ENCODE data around the gene ICAM3. TPM values are rescaled to one million over a fixed set of nuclear protein-coding genes. Genes with fewer than 3 reads are reported as not detected.

ICAM3 gene
- polyA plus RNA-seq, 6 donors from 2014 or later = 156 to 235 (median 200) TPM

GRCh38 chr19:10321874-10322835, 17.3 kb downstream of the ICAM3 start:
- H3K36me3 Mint-ChIP-seq = peaks cover 4 to 17% of the 10 kb centered on the region in 2 donors
- peak overlapping the region in 3 of 6 donors; percentile 17 to 89 (median 59) for H3K27ac Mint-ChIP-seq
- H3K4me1 Mint-ChIP-seq = peaks cover 0 to 9% (median 9%) of the 10 kb centered on the region in 3 donors
- H3K4me3 Mint-ChIP-seq = peak overlapping the region in 1 of 8 donors; percentile 9
- DNase-seq = no peak
- no peaks in the 10 kb centered on the region for H3K9me3 Mint-ChIP-seq
- ATAC-seq (ENCODE audit: low read depth in 2 of 2) = no peak
- H3K27me3 Mint-ChIP-seq = no peaks in the 10 kb centered on the region

GRCh38 chr19:10321417-10321797, 18.0 kb downstream of the ICAM3 start:
- no peak for DNase-seq
- H3K4me1 Mint-ChIP-seq = peaks cover 5 to 13% (median 9%) of the 10 kb centered on the region in 3 donors
- no peaks in the 10 kb centered on the region for H3K27me3 Mint-ChIP-seq
- peak overlapping the region in 1 of 8 donors; percentile 9 for H3K4me3 Mint-ChIP-seq
- H3K27ac Mint-ChIP-seq = no peak overlapping the region
- peaks cover 4 to 17% of the 10 kb centered on the region in 2 donors for H3K36me3 Mint-ChIP-seq
- no peaks in the 10 kb centered on the region for H3K9me3 Mint-ChIP-seq
- ATAC-seq (ENCODE audit: low read depth in 2 of 2) = no peak

DNA sequence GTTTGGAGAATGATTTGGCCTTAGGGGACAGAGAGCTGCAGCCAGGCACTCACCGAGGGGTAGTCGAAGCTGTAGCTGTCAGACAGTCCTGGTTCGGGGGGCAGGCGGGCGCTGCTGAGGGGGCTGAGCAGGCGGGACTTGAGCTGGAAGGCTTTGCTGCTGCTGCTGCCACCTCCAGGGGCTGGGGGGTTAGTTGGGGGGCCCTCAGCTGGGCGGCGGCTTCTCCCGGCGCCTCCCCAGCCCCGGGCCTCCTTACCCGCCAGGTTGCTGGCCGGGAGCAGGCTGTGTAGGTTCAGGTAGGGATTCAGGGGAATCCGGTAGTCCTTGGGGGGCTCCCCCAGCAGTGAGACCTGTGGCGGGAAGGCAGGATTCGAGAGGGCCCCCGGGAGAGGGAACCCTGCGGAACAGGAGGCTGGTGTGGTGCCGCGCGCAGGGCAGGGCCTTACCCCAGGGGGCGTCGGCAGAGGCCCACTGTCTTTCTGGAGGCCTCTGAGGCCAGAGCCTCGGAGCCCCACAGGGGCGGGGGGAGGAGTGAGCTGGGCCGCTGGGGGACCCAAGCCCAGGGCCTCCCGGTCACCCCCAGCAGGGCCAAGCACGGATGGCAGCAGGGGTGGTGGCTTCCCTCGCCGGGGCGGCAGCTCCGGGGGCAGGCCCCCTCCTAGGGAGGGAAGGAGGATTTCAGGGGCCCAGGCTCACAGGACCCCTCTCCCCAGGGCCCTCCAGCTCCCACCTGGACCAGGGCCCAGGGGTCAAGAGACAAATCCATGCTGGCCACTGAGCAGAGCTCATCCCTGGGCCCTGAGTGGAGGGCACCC, 18.6 kb downstream of the ICAM3 start:
- no peak for ATAC-seq (ENCODE audit: low read depth in 2 of 2)
- DNase-seq = no peak
- Mint-ChIP-seq H3K4me3 (no peak overlapping the region), H3K27ac (no peak overlapping the region), H3K9me3 (no peaks in the 10 kb centered on the region), H3K4me1 (peaks cover 11 to 19% (median 12%) of the 10 kb centered on the region in 3 donors), H3K27me3 (no peaks in the 10 kb centered on the region), H3K36me3 (peaks cover 4 to 17% of the 10 kb centered on the region in 2 donors)

DNA sequence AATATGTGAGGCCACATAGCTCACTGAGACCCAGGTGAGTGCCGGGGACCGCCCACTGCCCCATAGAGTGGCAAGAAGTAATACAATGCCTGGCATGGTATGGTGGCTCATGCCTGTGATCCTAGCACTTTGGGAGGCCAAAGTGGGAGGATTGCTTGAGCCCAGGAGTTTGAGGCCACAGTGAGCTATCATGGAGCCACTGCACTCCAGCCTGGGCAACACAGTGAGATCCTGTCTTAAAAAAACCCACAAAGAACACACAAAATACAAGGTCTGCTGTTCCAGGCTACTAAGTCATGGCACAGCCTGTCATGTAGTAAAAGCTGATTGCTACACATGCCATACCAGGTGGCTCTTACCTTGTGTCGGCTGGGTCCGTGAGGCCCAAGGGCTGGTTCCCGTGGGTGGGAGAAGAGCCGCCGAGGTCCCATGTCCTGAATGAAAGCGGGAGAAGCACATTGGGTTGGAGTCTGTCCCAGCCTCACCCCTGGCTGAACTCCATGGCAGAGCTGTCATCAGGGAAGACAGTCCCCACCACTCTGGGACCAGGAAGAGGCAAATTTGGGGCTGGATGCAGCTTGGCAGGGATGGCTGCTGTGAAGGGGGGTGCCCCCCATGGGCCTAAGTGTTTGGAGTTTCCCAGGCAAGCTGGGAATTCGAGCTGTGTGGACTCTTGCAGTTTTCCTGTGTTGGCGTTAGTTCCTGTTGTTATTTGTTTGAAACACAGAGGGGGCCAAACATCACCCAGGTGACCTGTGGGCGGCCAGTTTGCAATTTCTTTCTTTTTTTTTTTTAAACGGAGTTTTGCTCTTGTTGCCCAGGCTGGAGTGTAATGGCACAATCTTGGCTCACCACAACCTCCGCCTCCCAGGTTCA, 20.4 kb downstream of the ICAM3 start:
- Mint-ChIP-seq H3K27me3 (no peaks in the 10 kb centered on the region), H3K27ac (peak overlapping the region in 2 of 6 donors; percentile 34 to 39), H3K36me3 (peaks cover 4 to 17% of the 10 kb centered on the region in 2 donors), H3K4me3 (no peak overlapping the region), H3K4me1 (peaks cover 22 to 34% (median 24%) of the 10 kb centered on the region in 3 donors), H3K9me3 (no peaks in the 10 kb centered on the region)
- DNase-seq = no peak
- no peak for ATAC-seq (ENCODE audit: low read depth in 2 of 2)

GRCh38 chr19:10317857-10318462, 21.5 kb downstream of the ICAM3 start:
- Mint-ChIP-seq H3K27me3 (no peaks in the 10 kb centered on the region), H3K4me1 (peaks cover 22 to 27% (median 24%) of the 10 kb centered on the region in 3 donors), H3K4me3 (peak overlapping the region in 2 of 8 donors; percentile 12 to 47), H3K27ac (no peak overlapping the region), H3K36me3 (peaks cover 4 to 17% of the 10 kb centered on the region in 2 donors), H3K9me3 (no peaks in the 10 kb centered on the region)
- DNase-seq (no peak), ATAC-seq (ENCODE audit: low read depth in 2 of 2) (no peak)

- H3K4me3 Mint-ChIP-seq = peak overlapping the region in 4 of 8 donors; percentile 6 to 93 (median 70)
- peaks cover 4 to 16% of the 10 kb centered on the region in 2 donors for H3K36me3 Mint-ChIP-seq
- no peaks in the 10 kb centered on the region for H3K27me3 Mint-ChIP-seq
- DNase-seq (no peak), ATAC-seq (ENCODE audit: low read depth in 2 of 2) (no peak)
- no peaks in the 10 kb centered on the region for H3K9me3 Mint-ChIP-seq
- peak overlapping the region in 2 of 6 donors; percentile 29 to 84 for H3K27ac Mint-ChIP-seq
- peaks cover 22 to 25% (median 24%) of the 10 kb centered on the region in 3 donors for H3K4me1 Mint-ChIP-seq
These were observed 22.2 kb downstream of the ICAM3 start for GRCh38 chr19:10317045-10317856.

- DNase-seq (no peak), ATAC-seq (ENCODE audit: low read depth in 2 of 2) (no peak)
- H3K27me3 Mint-ChIP-seq = no peaks in the 10 kb centered on the region
- no peaks in the 10 kb centered on the region for H3K9me3 Mint-ChIP-seq
- peaks cover 4 to 8% of the 10 kb centered on the region in 2 donors for H3K36me3 Mint-ChIP-seq
- H3K4me3 Mint-ChIP-seq = peak overlapping the region; percentile 42 to 97 (median 85)
- peak overlapping the region; percentile 18 to 95 (median 86) for H3K27ac Mint-ChIP-seq
- H3K4me1 Mint-ChIP-seq = peaks cover 19 to 25% (median 22%) of the 10 kb centered on the region in 3 donors
These were observed 23.0 kb downstream of the ICAM3 start for GRCh38 chr19:10316229-10317044.

DNA sequence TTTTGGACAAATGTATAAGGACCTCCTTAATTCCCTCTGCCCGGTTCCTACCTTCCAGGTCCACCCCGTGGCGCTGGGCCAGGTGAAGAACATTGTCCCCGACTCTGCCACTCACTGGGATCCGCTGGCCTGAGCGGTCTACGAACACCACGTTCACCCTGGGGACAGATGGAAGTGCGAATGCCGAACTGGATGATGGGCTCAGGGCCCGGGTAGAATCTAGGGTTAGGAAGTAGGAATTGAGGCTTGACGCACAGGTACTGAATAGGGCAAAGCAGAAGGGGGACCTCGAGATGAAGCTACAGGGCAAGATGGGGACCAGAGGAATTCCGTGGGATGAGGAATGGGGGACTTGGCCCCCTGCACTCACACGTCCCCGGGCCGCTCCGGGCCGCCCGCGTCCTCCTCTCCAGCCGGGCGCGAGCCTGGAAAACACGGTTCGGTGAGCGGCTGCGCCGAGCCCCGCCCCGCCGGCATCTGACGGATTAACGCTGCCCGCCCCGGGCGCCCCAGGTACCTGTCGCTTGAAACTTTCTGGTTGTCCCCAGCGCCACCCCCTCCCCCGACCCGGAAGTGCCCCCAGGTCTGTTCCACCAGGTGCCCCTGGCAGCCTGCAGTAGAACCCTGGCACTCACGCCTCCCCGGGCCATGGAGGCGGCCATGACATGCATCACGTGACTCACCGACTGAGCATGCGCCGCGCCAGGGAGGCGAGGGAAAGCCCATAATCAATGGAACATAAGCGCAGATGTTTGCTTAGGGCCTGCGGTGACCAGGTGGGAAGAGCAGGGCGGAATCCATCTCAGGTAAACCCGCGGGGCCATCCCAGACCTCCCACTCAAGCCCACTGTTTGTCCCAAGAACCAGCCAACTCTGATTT, 23.8 kb downstream of the ICAM3 start, which contains the start of gene FDX2:
FDX2 (minus strand) TSS at position 681 of the 880 bp plus-strand sequence; CDS start at position 662, 19 bp downstream.
- DNase-seq = peak; percentile 83
- peaks cover 4 to 8% of the 10 kb centered on the region in 2 donors for H3K36me3 Mint-ChIP-seq
- no peaks in the 10 kb centered on the region for H3K27me3 Mint-ChIP-seq
- peaks cover 19 to 25% (median 22%) of the 10 kb centered on the region in 3 donors for H3K4me1 Mint-ChIP-seq
- H3K4me3 Mint-ChIP-seq = peak within 1 kb of the TSS; percentile 75 to 97 (median 92)
- ATAC-seq (ENCODE audit: low read depth in 2 of 2) = peak; percentile 93 to 95
- no peaks in the 10 kb centered on the region for H3K9me3 Mint-ChIP-seq
- peak within 1 kb of the TSS; percentile 67 to 96 (median 90) for H3K27ac Mint-ChIP-seq

DNA sequence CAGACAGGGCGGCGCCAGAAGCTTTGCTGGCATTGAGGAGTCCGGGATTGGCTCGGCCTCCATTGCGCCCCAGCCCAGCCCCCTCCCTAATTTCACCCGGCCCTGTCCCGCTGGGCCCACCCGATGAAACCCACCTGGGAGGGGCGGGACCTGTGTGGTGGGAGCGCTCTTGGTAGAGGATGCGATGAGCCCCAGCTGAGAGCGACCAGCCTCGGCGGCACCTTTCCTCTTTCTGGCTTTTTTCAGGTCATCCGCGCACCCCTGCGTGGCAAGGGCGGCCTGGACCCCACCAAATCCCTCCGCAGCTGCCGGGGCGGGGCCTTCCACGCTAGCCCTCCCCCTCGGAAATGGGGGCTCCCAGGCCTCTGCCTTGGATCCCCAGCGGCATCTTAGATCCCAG, 30.0 kb downstream of the ICAM3 start, which contains the start of gene ZGLP1:
ZGLP1 (minus strand) TSS at position 393 of the 400 bp plus-strand sequence.
- H3K27me3 Mint-ChIP-seq = no peaks in the 10 kb centered on the region
- ATAC-seq (ENCODE audit: low read depth in 2 of 2) (no peak), DNase-seq (no peak)
- no peak within 1 kb of the TSS for H3K27ac Mint-ChIP-seq
- H3K36me3 Mint-ChIP-seq = no peaks in the 10 kb centered on the region
- no peaks in the 10 kb centered on the region for H3K9me3 Mint-ChIP-seq
- peaks cover 8 to 12% (median 9%) of the 10 kb centered on the region in 3 donors for H3K4me1 Mint-ChIP-seq
- no peak within 1 kb of the TSS for H3K4me3 Mint-ChIP-seq

DNA sequence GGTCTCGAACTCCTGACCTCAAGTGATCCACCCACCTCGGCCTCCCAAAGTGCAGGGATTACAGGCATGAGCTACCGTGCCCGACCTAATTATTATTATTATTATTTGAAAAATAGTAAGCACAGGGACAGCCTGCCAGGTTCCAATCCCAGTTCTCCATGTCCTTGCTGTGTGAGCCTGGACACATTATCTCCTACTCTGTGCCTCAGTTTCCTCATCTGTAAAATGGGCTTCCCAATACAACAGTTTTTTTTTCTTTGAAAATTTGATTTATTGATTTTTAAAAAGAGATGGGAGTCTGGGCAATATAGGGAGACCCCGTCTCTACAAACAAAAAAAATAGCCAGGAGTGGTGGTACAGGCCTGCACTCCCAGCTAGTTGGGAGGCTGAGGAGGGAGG, 33.1 kb downstream of the ICAM3 start:
- H3K4me1 Mint-ChIP-seq = peaks cover 7 to 10% (median 7%) of the 10 kb centered on the region in 3 donors

More for the DNA sequence above, 33.1 kb downstream of the ICAM3 start:
- ATAC-seq (ENCODE audit: low read depth in 2 of 2) = no peak
- DNase-seq = no peak
- Mint-ChIP-seq H3K36me3 (no peaks in the 10 kb centered on the region), H3K27ac (no peak overlapping the region), H3K27me3 (peaks cover 0 to 8% (median 0%) of the 10 kb centered on the region in 3 donors), H3K9me3 (no peaks in the 10 kb centered on the region), H3K4me3 (no peak overlapping the region)
